Activated T-helper 9 cell treated with anti-CD3 and anti-CD28 coated beads, Interleukin-2, amount 50 U/mL, for 16 hours (primary cell): Measurements from ENCODE around the gene DGKZ.

Source experiments
- DNase-seq: peaks from one replicate; pipeline ENCODE4 v3.0.0-alpha.2; 2020; ENCODE audit warnings: low read depth

DGKZ gene

GRCh38 chr11:46347637-46348311 lies 511 bp downstream of the DGKZ start:
- no peak for DNase-seq

- DNase-seq: peak; percentile 46
Measured at GRCh38 chr11:46348566-46349401, 1.5 kb downstream of the DGKZ start.

GRCh38 chr11:46350695-46351094 lies 3.4 kb downstream of the DGKZ start:
- no peak for DNase-seq

GRCh38 chr11:46351148-46351547 lies 3.9 kb downstream of the DGKZ start:
- DNase-seq: no peak

GRCh38 chr11:46351606-46352005 lies 4.3 kb downstream of the DGKZ start:
- no peak for DNase-seq

- DNase-seq: peak; percentile 69
Measured at GRCh38 chr11:46352063-46352841, 5.0 kb downstream of the DGKZ start.

- DNase-seq: peak; percentile 36
Measured at GRCh38 chr11:46353698-46354097, 6.4 kb downstream of the DGKZ start.

- DNase-seq: no peak
Measured at GRCh38 chr11:46356924-46357482, 9.7 kb downstream of the DGKZ start.

- no peak for DNase-seq
Measured at GRCh38 chr11:46357483-46357936, 10.2 kb downstream of the DGKZ start.

GRCh38 chr11:46359953-46360352 lies 12.7 kb downstream of the DGKZ start:
- DNase-seq: no peak

- no peak for DNase-seq
Measured at GRCh38 chr11:46360878-46361277, 13.6 kb downstream of the DGKZ start.

- DNase-seq: peak; percentile 43
Measured at GRCh38 chr11:46361283-46362155, 14.3 kb downstream of the DGKZ start.

GRCh38 chr11:46362156-46363030 lies 15.1 kb downstream of the DGKZ start:
- no peak for DNase-seq

GRCh38 chr11:46363031-46363407 lies 15.8 kb downstream of the DGKZ start:
- no peak for DNase-seq

- no peak for DNase-seq
Measured at GRCh38 chr11:46363455-46364005, 16.3 kb downstream of the DGKZ start.

- DNase-seq: no peak
Measured at GRCh38 chr11:46364056-46364455, 16.8 kb downstream of the DGKZ start.

- no peak for DNase-seq
Measured at GRCh38 chr11:46364791-46365190, 17.5 kb downstream of the DGKZ start.

- DNase-seq: no peak
Measured at GRCh38 chr11:46366260-46366659, 19.0 kb downstream of the DGKZ start.

- DNase-seq: no peak
Measured at GRCh38 chr11:46366661-46367161, 19.4 kb downstream of the DGKZ start.
